Cerebellar nuclear complex (tissue), 1 donor: ENCODE data around the gene MEMO1.
"Not testable (repeated sequence)": the region's sequence is repeated elsewhere in the genome, so short reads cannot be mapped to it uniquely, and the experiment has no call there.

Source experiments
- DNase-seq, 2 experiments: peaks; one replicate each; lab custom pipeline; 2025; lab: John Stamatoyannopoulos, UW

MEMO1 gene

DNA sequence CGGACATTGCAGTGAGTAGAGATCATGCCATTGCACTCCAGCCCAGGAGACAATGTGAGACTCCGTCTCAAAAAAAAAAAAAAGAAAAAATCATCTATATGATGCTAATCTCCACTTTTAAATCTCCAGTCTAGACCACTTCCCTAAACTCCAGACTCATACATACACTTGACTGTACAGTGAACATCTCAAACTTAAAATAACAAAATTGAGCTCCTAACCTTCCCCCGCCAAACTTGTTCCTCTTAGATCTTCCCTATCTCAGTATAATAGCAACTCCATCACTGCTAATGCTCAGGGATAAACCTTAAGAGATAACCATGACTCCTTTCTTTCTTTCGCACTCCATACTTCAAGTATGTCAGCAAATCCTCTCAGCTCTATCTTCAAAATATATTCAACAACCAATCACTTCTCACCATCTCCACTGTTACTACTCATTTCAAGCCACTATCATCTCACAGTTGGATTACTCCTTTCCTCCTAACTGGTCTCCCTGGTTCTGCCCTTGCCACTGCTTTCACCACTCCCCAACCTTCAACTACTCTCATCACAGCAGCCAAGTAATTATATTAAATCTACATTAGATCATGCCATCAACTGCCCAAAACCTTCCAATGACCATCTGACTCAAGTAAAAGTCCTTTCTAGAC, 12.0 kb downstream of the MEMO1 start:
- DNase-seq = no peak

GRCh38 chr2:31997653-31998052, 13.2 kb downstream of the MEMO1 start:
- DNase-seq = no peak

- no peak for DNase-seq
These were observed 14.1 kb downstream of the MEMO1 start for GRCh38 chr2:31996571-31997150.

DNA sequence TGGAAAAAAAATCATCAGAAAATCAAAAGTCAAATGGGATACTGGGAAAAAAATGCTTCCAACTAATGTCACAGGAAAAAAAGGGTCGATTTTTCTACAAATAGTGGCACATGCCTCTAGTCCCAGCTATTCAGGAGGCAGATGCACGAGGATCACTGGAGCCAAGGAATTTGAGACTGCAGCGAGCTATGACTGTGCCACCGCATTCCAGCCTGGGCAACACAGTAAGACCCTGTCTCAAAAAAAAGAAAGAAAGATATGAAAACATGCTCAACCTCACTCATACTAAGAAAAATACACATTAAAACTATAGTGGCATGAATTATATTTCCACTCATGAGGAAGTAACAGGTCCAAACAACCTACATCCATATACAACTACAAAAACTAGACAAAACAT, 17.9 kb downstream of the MEMO1 start:
- DNase-seq = no peak

DNA sequence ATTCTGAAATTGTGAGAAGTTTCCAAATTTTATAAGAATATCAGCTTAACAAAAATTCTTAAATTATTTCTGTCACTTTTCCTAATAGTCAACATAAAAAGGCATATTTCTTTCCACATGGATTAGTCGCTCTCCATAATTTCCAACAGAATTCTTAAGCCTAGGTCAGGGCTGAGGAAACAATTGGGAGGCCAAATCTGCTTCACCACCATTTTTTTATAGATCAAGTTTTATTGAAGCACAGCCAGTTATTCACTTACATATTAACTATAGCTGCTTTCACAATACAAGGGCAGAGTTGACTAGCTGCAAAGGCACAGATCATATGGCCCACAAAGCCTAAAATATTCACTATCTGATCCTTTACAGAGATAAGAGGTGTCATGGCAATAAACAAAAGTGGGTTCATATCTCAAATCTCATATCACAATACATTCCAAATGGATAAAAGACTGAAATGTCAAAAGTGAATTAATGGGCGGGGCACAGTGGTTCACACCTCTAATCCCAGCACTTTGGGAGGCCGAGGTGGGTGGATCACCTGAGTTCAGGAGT, 18.7 kb downstream of the MEMO1 start:
- DNase-seq = no peak

DNA sequence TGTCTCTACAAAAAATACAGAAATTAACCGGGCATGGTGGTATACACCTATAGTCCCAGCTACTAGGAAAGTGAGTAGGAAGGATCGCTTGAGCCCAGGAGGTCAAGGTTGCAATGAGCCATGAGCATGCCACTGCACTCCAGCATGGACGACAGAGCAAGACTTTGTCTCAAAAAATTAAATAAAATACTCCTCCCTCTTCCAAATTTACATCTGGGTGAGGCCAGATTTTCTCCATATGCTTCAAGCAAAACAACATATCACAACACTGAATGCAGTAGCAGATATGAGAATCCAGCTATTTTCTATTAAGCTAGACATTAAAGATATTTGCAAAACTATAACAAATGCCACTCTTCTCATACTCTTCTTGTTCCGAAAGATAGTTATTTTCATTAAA, 20.9 kb downstream of the MEMO1 start:
- DNase-seq = no peak

GRCh38 chr2:31987454-31988220, 23.2 kb downstream of the MEMO1 start:
- no peak for DNase-seq

DNA sequence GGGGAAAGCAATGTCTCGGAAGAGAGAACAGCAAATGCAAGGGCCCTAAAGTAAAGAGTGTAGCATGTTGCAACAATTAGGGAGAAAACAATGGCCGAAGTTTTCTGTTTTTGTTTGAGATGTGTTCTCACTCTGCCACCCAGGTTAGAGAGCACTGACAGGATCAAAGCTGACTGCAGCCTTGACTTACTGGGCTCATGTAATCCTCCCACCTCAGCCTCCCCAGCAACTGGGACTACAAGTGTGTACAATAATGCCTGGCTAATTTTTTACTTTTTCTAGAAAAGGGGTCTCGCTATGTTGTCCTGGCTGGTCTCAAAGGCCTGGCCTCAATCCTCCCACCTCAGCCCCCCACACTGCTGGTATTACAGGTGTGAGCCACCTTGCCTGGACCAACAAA, 23.9 kb downstream of the MEMO1 start:
- no peak for DNase-seq

- no peak for DNase-seq
These were observed 26.9 kb downstream of the MEMO1 start for GRCh38 chr2:31983762-31984467.

DNA sequence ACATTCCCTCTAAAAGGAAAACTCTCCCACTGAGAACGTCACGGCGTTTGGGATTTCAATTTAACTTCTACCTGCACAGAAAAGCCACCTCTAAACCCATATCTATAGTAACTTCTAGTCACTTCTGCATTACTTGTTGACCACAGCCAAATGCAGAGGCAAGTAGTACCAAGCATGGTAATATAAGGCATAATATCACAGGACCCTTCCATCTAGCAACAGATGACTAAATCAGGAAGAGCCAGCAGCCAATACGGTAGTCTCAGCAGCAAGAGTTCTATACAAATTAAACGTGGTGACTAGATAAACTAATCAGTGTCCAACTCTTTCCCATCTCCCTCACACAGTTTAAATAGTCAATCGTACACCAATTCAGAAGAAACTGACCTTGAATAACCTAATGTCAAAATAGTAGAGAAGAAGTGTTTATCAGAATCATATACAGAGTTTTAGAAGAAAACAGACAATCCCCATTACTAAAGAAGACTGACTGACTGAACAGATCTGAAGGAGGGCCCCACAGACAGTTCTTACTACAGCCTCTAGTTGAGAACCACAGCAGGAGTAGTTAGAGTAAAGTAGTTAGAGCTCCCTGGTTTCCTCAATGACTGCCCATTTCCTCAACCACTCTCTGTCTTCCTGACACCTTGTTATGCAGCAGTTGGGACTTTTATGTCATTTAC, 30.0 kb downstream of the MEMO1 start:
- no peak for DNase-seq

DNA sequence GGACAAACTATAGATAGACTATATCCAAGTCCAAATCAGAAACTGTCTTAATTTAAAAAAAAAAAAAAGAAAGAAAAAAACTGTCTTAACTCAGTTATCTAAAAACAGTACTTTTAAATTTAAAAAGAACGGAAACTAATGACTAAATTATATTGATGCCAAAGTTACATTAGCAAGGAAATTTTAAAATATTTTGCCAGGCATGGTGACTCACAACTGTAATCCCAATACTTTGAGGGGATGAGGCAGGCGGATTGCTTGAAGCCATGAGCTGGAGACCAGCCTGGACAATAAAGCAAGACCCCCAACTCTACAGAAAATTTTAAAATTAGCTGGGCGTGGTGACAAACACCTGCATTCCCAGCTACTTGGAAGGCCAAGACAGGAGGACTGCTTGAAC, 30.9 kb downstream of the MEMO1 start:
- no peak for DNase-seq

DNA sequence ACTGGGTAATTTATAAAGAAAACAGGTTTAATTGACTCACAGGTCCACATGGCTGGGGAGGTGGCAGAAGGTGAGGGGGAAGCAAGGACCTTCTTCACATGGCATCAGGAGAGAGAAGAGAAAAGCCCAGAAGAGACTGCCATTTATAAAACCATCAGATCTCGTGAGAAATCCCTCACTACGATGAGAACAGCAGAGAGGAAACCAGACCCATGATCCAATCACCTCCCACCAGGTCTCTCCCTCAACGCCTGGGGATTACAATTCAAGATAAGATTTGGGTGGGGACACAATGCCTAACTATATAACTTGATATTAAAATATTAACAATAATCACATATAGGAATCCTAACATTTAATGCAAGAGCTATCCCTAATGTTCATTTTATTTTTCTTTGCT, 31.8 kb downstream of the MEMO1 start:
- DNase-seq = no peak

GRCh38 chr2:31978436-31978835, 32.4 kb downstream of the MEMO1 start:
- DNase-seq = no peak

GRCh38 chr2:31973665-31974064, 37.1 kb downstream of the MEMO1 start:
- no peak for DNase-seq

GRCh38 chr2:31972059-31972458, 38.7 kb downstream of the MEMO1 start:
- DNase-seq = no peak

DNA sequence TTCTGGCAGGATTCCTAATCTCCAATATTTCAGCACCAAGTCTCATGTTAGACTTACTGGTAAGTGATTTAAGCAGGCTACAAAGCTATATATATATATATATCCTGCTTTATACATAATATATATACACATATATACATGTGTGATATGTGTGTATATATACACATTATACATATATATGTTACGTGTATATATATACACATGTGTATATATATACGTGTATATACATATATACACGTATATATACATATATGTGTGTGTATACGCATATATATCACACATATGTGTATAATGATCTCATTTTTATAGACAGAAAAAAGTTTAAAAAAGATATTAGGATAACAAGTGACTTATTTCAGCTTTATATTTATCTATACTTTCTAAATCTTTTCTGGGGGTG, 41.6 kb downstream of the MEMO1 start:
- DNase-seq = no peak

DNA sequence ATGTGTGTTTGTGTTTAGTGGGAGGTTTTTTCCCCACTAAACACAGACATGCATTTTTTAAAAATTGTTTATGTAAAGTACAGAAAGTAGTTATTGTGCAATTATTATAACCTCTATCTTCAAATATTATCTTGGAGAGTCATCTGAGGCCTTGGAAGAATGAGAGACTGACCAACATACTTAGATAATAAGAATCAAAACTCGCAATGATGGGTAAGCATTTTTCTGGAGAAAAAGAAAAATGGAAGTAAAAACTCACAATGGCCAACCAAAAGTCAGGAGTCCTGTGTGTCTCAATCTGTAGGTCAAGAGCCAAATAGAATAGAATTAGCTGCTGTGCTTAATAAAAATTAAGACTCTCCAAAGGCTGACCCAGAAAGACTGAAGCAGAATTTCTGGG, 43.0 kb downstream of the MEMO1 start:
- DNase-seq = no peak

- DNase-seq = not testable (repeated sequence)
These were observed 44.4 kb downstream of the MEMO1 start for GRCh38 chr2:31966402-31966801.

- no peak for DNase-seq
These were observed 45.7 kb downstream of the MEMO1 start for GRCh38 chr2:31965094-31965493.

DNA sequence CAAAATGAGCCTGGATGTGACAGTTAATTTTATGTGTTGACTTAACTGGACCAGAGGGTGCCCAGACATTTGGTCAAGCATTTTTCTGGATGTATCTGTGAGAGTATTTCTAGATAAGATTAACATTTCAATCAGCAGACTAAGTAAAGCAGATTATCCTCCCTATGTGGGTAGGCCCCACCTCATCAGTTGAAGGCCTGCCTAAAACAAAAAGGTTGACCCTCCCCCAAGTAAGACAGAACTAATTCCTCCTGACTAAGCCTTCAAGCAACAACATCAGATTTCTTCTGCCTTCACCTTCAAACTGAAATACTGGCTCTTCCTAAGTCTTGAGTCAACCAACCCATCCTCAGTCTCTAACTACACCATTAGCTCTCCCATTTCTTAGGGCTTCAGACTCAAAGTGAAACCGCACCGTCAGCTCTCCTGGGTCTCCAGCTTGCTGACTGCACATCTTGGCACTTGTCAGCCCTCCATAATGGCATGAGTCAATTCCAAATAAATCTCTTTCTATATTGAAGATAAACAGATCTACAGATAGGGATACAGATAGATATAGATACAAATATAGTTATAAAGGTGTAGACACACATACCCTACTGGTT, 47.9 kb downstream of the MEMO1 start:
- DNase-seq = no peak

- DNase-seq = no peak
These were observed 52.6 kb downstream of the MEMO1 start for GRCh38 chr2:31958140-31958717.
